PC-9 (cell line): ENCODE results near the gene ANAPC4. TPM values are rescaled to one million over a fixed set of nuclear protein-coding genes. Genes with fewer than 3 reads are reported as not detected.

ENCODE experiments used
- BruUV-seq: library from RNA; stranded (reverse); fragments of 400-500 nt; replicated peaks from 2 replicates; lab custom pipeline; 2021; lab: Mats Ljungman, UMichigan
- CTCF ChIA-PET: fragments of 300-600 bp; sonication (Branson Sonifier 250); formaldehyde crosslinking; loops from one replicate; lab custom pipeline; 2022; ENCODE audit warnings: antibody characterized with exemption; lab: Charles Lee
- POLR2A ChIA-PET: fragments of 300-600 bp; sonication (Branson Sonifier 250); formaldehyde crosslinking; loops from one replicate; lab custom pipeline; 2022; ENCODE audit warnings: antibody characterized with exemption; ENCODE audit not compliant: unreplicated experiment; lab: Charles Lee
- DNase-seq, 2 experiments: peaks; one replicate each; pipeline versions ENCODE4 v3.0.0 to v3.0.0-alpha.2; 2015 to 2022; ENCODE audit warnings: mixed read lengths in 1 of 2
- H2AFZ ChIP-seq: fragments of 200-600 bp; sonication (generic); 2 replicates; pipeline ENCODE4 v1.8.1; 2017; ENCODE audit warnings: antibody characterized with exemption
- H3F3A ChIP-seq: fragments of 200-600 bp; sonication (generic); 2 replicates; pipeline ENCODE4 v1.8.1; 2017; ENCODE audit warnings: antibody characterized with exemption, mild to moderate bottlenecking, low read depth; ENCODE audit not compliant: insufficient read depth
- H3K27ac ChIP-seq: fragments of 200-600 bp; sonication (generic); 2 replicates; pipeline ENCODE4 v1.6.1; 2016; ENCODE audit warnings: mixed run types
- H3K27me3 ChIP-seq: fragments of 200-600 bp; sonication (generic); 2 replicates; pipeline ENCODE4 v1.6.1; 2016; ENCODE audit warnings: low read depth, mixed run types; ENCODE audit not compliant: insufficient read depth
- H3K36me3 ChIP-seq: fragments of 200-600 bp; sonication (generic); 2 replicates; pipeline ENCODE4 v1.6.1; 2016; ENCODE audit warnings: low read depth, mixed run types
- H3K4me1 ChIP-seq: fragments of 200-600 bp; sonication (generic); replicated peaks from 2 replicates; pipeline ENCODE4 v1.6.1; 2016; ENCODE audit warnings: mixed run types; ENCODE audit not compliant: insufficient read depth
- H3K4me2 ChIP-seq: fragments of 200-600 bp; sonication (generic); 2 replicates; pipeline ENCODE4 v1.6.1; 2017; ENCODE audit warnings: mixed run types
- H3K4me3 ChIP-seq: fragments of 200-600 bp; sonication (generic); 2 replicates; pipeline ENCODE4 v1.6.1; 2016; ENCODE audit warnings: mixed run types
- H3K79me2 ChIP-seq: fragments of 200-600 bp; sonication (generic); 2 replicates; pipeline ENCODE4 v1.6.1; 2017; ENCODE audit warnings: low read depth, mixed run types
- H3K9me2 ChIP-seq: fragments of 200-600 bp; sonication (generic); 2 replicates; pipeline ENCODE4 v1.8.1; 2017; ENCODE audit warnings: mild to moderate bottlenecking; ENCODE audit not compliant: insufficient read depth
- H3K9me3 ChIP-seq: fragments of 200-600 bp; sonication (generic); 2 replicates; pipeline ENCODE4 v1.8.1; 2016; ENCODE audit warnings: low read depth; ENCODE audit not compliant: insufficient read depth
- H4K20me1 ChIP-seq: fragments of 200-600 bp; sonication (generic); 2 replicates; pipeline ENCODE4 v1.8.1; 2017; ENCODE audit not compliant: insufficient read depth
- EZH2 ChIP-seq: fragments of 200-600 bp; sonication (generic); IDR thresholded peaks from 2 replicates; pipeline ENCODE4 v1.8.0; 2017; ENCODE audit warnings: antibody characterized with exemption, low read depth
- intact Hi-C: fragments of 100-400 bp; cut with micrococcal nuclease; formaldehyde crosslinking; loops from one replicate; pipeline ENCODE4 v1.10.0; 2022; ENCODE audit not compliant: unreplicated experiment
- total RNA-seq: library from RNA; stranded (reverse); gene quantifications from 2 replicates; pipeline ENCODE4 v1.2.3, GENCODE V29; 2021
- TF ChIP-seq, protein P1 (sequence below): fragments of 200-600 bp; sonication (generic); conservative IDR thresholded peaks from 2 replicates; pipeline ENCODE4 v1.6.1; 2017; ENCODE audit warnings: mixed run types, antibody characterized with exemption, mild to moderate bottlenecking, moderate library complexity

Gene ANAPC4
- total RNA-seq, 1 experiment from 2014 or later = 25.8 TPM

DNA sequence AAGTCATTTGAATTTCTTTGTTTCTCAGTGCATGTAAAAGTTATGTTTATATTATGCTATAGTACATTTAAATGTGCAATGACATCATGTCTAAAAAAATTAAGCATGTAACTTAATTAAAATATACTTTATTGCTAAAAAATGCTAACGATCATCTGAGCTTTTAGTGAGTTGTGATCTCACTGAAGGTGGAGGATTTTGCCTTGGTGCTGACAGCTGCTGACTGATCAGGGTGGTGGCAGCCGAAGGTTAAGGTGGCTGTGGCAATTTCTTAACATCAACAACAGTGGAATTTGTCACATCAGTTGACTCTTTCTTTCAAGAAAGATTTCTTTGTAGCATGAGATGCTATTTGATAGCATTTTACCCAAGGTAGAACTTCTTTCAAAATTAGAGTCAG is 6.6 kb downstream of the ANAPC4 start:
- Histone ChIP-seq H3K4me2 (no peak overlapping the region), H3K27me3 (no peaks in the 10 kb centered on the region), H3K4me3 (no peak overlapping the region), H3K27ac (no peak overlapping the region), H3K36me3 (peaks cover 12% of the 10 kb centered on the region), H3K9me3 (no peaks in the 10 kb centered on the region), H3K4me1 (0 out of 2 replicates have a peak, but pooled peaks cover 3% of the 10 kb centered on the region), H4K20me1 (no peaks in the 10 kb centered on the region), H3K9me2 (no peaks in the 10 kb centered on the region), H3K79me2 (peaks cover 11% of the 10 kb centered on the region), H3F3A (no peaks in the 10 kb centered on the region), H2AFZ (no peak overlapping the region)
- intact Hi-C loops = no loop called here
- DNase-seq = no peak
- TF ChIP-seq, protein P1, sequence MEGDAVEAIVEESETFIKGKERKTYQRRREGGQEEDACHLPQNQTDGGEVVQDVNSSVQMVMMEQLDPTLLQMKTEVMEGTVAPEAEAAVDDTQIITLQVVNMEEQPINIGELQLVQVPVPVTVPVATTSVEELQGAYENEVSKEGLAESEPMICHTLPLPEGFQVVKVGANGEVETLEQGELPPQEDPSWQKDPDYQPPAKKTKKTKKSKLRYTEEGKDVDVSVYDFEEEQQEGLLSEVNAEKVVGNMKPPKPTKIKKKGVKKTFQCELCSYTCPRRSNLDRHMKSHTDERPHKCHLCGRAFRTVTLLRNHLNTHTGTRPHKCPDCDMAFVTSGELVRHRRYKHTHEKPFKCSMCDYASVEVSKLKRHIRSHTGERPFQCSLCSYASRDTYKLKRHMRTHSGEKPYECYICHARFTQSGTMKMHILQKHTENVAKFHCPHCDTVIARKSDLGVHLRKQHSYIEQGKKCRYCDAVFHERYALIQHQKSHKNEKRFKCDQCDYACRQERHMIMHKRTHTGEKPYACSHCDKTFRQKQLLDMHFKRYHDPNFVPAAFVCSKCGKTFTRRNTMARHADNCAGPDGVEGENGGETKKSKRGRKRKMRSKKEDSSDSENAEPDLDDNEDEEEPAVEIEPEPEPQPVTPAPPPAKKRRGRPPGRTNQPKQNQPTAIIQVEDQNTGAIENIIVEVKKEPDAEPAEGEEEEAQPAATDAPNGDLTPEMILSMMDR = no peak
- no peak for TF ChIP-seq EZH2
- POLR2A ChIA-PET = no interaction called here
- no TSS peak for BruUV-seq
- CTCF ChIA-PET = no interaction called here

DNA sequence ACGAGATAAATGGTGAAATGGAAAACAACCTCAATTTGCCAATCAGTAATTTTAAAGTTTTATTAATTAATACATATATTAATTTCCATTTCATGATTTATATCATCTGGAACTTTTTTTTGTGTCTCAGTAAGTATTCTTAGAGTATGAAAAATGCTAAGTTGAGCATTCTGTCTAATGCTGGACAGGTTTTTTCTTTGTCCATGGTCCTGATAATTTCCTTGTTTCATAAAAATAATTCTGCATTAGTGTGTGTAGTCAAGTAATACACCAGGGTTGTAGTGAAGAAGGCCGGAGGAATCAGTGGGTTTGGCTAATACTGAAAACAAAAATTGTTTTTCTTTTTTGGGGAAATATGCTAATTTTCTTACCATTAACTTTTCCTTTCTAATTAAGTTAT is 9.9 kb downstream of the ANAPC4 start:
- no TSS peak for BruUV-seq
- TF ChIP-seq, protein P1 = no peak
- no peak for TF ChIP-seq EZH2
- peaks cover 12% of the 10 kb centered on the region for H3K36me3 ChIP-seq
- H3K27ac ChIP-seq = no peak overlapping the region
- H3K4me2 ChIP-seq = no peak overlapping the region
- H3K27me3 ChIP-seq = no peaks in the 10 kb centered on the region
- CTCF ChIA-PET = no interaction called here
- no peak overlapping the region for H2AFZ ChIP-seq
- H3K4me1 ChIP-seq = no peaks in the 10 kb centered on the region
- no peak for DNase-seq
- no peaks in the 10 kb centered on the region for H4K20me1 ChIP-seq
- POLR2A ChIA-PET = no interaction called here
- no peaks in the 10 kb centered on the region for H3K9me3 ChIP-seq
- H3K79me2 ChIP-seq = no peaks in the 10 kb centered on the region
- H3K4me3 ChIP-seq = no peak overlapping the region
- no peaks in the 10 kb centered on the region for H3K9me2 ChIP-seq
- H3F3A ChIP-seq = no peaks in the 10 kb centered on the region
- intact Hi-C loops = no loop called here

DNA sequence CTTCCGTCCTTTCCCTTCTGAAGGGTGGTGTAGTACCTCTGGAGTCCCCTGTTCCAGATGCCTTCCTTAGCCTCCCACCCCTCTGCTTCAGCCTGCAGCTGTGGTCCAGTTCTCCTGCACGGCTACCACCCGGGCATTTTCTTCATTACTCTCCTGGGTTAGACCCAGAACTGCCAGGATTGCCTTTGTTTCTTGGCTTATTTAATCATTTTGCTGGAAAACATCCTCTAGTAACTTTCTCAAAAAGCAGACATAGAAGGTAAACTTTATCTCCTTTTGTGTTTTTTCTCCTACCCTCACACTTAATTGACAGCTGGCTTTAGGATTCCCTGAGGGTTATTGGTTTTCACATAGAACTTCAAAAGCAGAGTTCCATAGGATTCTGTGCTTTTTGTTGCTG is 20.2 kb downstream of the ANAPC4 start:
- POLR2A ChIA-PET = no interaction called here

More for the DNA sequence above, 20.2 kb downstream of the ANAPC4 start:
- no peaks in the 10 kb centered on the region for H3K9me3 ChIP-seq
- no peak for TF ChIP-seq EZH2
- TF ChIP-seq, protein P1 = no peak
- peaks cover 3% of the 10 kb centered on the region; the same call in 1 of the 2 replicates for H3F3A ChIP-seq
- no peak overlapping the region for H3K4me3 ChIP-seq
- H2AFZ ChIP-seq = no peak overlapping the region
- BruUV-seq = no TSS peak
- CTCF ChIA-PET = no interaction called here
- DNase-seq = no peak
- no peaks in the 10 kb centered on the region for H4K20me1 ChIP-seq
- no peaks in the 10 kb centered on the region for H3K27me3 ChIP-seq
- H3K36me3 ChIP-seq = peaks cover 18% of the 10 kb centered on the region
- H3K27ac ChIP-seq = no peak overlapping the region
- no peaks in the 10 kb centered on the region for H3K79me2 ChIP-seq
- intact Hi-C loops = no loop called here
- no peaks in the 10 kb centered on the region for H3K9me2 ChIP-seq
- no peaks in the 10 kb centered on the region for H3K4me1 ChIP-seq
- H3K4me2 ChIP-seq = no peak overlapping the region
